Progenitor cell of endocrine pancreas (in vitro differentiated cells): ENCODE measurements around the gene LAMA2. TPM values are rescaled to one million over a fixed set of nuclear protein-coding genes. Genes with fewer than 3 reads are reported as not detected.

Experiments used
- DNase-seq: peaks from one replicate; pipeline ENCODE4 v3.0.0; 2021; ENCODE audit warnings: low spot score; ENCODE audit not compliant: unreplicated experiment
- H3K27ac Mint-ChIP-seq: 2 replicates; pipeline ENCODE4 v1.8.0; 2021; ENCODE audit warnings: mild to moderate bottlenecking, moderate library complexity, mixed read lengths
- H3K27me3 Mint-ChIP-seq: 2 replicates; pipeline ENCODE4 v1.8.0; 2021; ENCODE audit warnings: mixed read lengths
- H3K36me3 Mint-ChIP-seq: 2 replicates; pipeline ENCODE4 v1.8.0; 2022; ENCODE audit warnings: mixed read lengths; ENCODE audit not compliant: insufficient read depth
- H3K4me1 Mint-ChIP-seq: 2 replicates; pipeline ENCODE4 v1.8.0; 2021; ENCODE audit warnings: low read depth, mixed read lengths
- H3K4me3 Mint-ChIP-seq: 2 replicates; pipeline ENCODE4 v1.8.0; 2021; ENCODE audit warnings: low read depth, mild to moderate bottlenecking, moderate library complexity, mixed read lengths
- H3K9me3 Mint-ChIP-seq: 2 replicates; pipeline ENCODE4 v1.8.0; 2021; ENCODE audit warnings: low read depth, mixed read lengths
- CTCF ChIP-seq: fragments of 200-600 bp; sonication (generic); IDR thresholded peaks from one replicate; pipeline ENCODE4 v1.5.0; 2021; ENCODE audit warnings: antibody characterized with exemption, mild to moderate bottlenecking; ENCODE audit not compliant: unreplicated experiment
- total RNA-seq: library from RNA; stranded (reverse); gene quantifications from 2 replicates; pipeline ENCODE4 v1.2.1, GENCODE V29; 2021

LAMA2 gene
- total RNA-seq, 1 donor from 2014 or later = 0.22 TPM

- TF ChIP-seq CTCF = no peak
- no peaks in the 10 kb centered on the region for H3K27me3 Mint-ChIP-seq
- no peak overlapping the region for H3K4me3 Mint-ChIP-seq
- DNase-seq = no peak
- H3K4me1 Mint-ChIP-seq = no peaks in the 10 kb centered on the region
- H3K9me3 Mint-ChIP-seq = no peaks in the 10 kb centered on the region
- H3K36me3 Mint-ChIP-seq = no peaks in the 10 kb centered on the region
- no peak overlapping the region for H3K27ac Mint-ChIP-seq
Observed at GRCh38 chr6:129030215-129030614, 147.3 kb downstream of the LAMA2 start.

- DNase-seq = no peak
- no peak overlapping the region for H3K27ac Mint-ChIP-seq
- no peaks in the 10 kb centered on the region for H3K9me3 Mint-ChIP-seq
- H3K4me3 Mint-ChIP-seq = no peak overlapping the region
- no peaks in the 10 kb centered on the region for H3K36me3 Mint-ChIP-seq
- H3K27me3 Mint-ChIP-seq = no peaks in the 10 kb centered on the region
- no peaks in the 10 kb centered on the region for H3K4me1 Mint-ChIP-seq
- no peak for TF ChIP-seq CTCF
Observed at GRCh38 chr6:129031051-129031599, 148.2 kb downstream of the LAMA2 start.

- H3K4me1 Mint-ChIP-seq = no peaks in the 10 kb centered on the region
- no peaks in the 10 kb centered on the region for H3K27me3 Mint-ChIP-seq
- no peak overlapping the region for H3K4me3 Mint-ChIP-seq
- H3K27ac Mint-ChIP-seq = no peak overlapping the region
- no peaks in the 10 kb centered on the region for H3K36me3 Mint-ChIP-seq
- no peaks in the 10 kb centered on the region for H3K9me3 Mint-ChIP-seq
- TF ChIP-seq CTCF = no peak
- no peak for DNase-seq
Observed at GRCh38 chr6:129032602-129033001, 149.7 kb downstream of the LAMA2 start.

- no peak for TF ChIP-seq CTCF
- no peaks in the 10 kb centered on the region for H3K27me3 Mint-ChIP-seq
- DNase-seq = no peak
- no peak overlapping the region for H3K27ac Mint-ChIP-seq
- no peaks in the 10 kb centered on the region for H3K4me1 Mint-ChIP-seq
- no peaks in the 10 kb centered on the region for H3K36me3 Mint-ChIP-seq
- H3K4me3 Mint-ChIP-seq = no peak overlapping the region
- H3K9me3 Mint-ChIP-seq = no peaks in the 10 kb centered on the region
Observed at GRCh38 chr6:129033180-129033579, 150.2 kb downstream of the LAMA2 start.

DNA sequence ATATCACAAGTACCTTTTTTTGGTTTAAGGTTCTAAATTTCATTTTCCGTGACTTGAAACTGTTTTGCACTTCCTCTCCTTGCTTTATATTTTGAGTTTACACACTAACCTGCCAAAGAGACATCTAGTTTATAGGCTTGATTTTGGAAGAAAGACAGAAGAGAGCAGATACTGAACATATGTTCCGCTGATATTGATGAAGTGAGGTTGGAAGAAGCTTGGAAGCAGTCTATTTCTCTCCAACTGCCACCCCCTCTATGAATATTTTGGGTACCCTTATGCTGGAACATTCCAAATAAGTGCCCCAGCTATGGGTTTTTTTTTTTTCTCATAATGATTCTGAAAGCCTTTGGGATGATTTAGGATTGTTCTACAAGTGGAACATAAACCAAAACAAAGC is 150.6 kb downstream of the LAMA2 start:
- Mint-ChIP-seq H3K27me3 (no peaks in the 10 kb centered on the region), H3K9me3 (no peaks in the 10 kb centered on the region), H3K27ac (no peak overlapping the region), H3K4me3 (no peak overlapping the region), H3K36me3 (no peaks in the 10 kb centered on the region), H3K4me1 (no peaks in the 10 kb centered on the region)
- no peak for DNase-seq
- no peak for TF ChIP-seq CTCF
